Measurements from ENCODE around the gene MAOA. TPM values are rescaled to one million over a fixed set of nuclear protein-coding genes. Genes with fewer than 3 reads are reported as not detected.

MAOA gene
- total RNA-seq, 2 donors from 2014 or later: 111 to 174 TPM

DNA sequence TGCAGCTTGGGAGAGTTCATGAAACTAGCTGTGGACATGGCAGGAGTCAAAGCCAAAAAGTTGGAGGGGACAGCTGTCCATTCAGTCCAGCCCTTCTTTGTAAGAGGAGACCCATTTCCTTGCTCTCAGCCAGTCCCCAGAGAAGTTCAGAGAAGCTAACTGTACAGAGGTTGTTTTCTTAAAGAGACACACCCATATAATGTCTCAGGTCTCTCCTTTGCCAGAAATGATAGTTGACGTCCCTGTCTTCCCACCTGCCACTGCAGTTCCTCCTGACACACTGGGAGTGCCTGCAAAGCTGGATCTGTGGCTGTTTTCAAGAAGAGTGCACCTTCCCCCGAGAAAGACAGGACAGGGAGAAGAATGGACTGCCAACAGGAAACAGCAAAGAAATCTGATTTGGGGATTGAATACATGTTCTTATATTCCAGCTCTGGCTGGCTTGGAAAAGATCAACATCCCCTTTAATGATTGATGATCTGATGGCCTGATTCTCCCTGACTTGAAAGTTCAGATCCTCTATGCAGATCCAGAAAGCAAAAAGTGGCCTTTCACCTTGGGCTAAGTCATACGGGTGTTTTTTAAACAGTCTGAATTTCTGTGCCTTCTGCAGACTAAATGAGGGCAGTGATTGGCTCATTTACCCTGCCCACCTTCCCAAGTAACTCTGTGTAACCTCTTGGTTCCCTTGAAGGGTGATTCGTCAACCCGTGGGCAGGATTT lies 87.2 kb downstream of the MAOA start:
- DNase-seq (ENCODE audit: low spot score): no peak
- Histone ChIP-seq H3K4me1 (peaks cover 0 to 15% of the 10 kb centered on the region in 2 donors), H3K9me3 (no peaks in the 10 kb centered on the region), H3K27ac (peak overlapping the region; percentile 25 to 66), H3K4me3 (no peak overlapping the region), H3K27me3 (no peaks in the 10 kb centered on the region), H3K36me3 (peaks cover 16% of the 10 kb centered on the region)
- TF ChIP-seq, protein P1, sequence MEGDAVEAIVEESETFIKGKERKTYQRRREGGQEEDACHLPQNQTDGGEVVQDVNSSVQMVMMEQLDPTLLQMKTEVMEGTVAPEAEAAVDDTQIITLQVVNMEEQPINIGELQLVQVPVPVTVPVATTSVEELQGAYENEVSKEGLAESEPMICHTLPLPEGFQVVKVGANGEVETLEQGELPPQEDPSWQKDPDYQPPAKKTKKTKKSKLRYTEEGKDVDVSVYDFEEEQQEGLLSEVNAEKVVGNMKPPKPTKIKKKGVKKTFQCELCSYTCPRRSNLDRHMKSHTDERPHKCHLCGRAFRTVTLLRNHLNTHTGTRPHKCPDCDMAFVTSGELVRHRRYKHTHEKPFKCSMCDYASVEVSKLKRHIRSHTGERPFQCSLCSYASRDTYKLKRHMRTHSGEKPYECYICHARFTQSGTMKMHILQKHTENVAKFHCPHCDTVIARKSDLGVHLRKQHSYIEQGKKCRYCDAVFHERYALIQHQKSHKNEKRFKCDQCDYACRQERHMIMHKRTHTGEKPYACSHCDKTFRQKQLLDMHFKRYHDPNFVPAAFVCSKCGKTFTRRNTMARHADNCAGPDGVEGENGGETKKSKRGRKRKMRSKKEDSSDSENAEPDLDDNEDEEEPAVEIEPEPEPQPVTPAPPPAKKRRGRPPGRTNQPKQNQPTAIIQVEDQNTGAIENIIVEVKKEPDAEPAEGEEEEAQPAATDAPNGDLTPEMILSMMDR (IDR thresholded peaks at IDR 0.05): no peak

DNA sequence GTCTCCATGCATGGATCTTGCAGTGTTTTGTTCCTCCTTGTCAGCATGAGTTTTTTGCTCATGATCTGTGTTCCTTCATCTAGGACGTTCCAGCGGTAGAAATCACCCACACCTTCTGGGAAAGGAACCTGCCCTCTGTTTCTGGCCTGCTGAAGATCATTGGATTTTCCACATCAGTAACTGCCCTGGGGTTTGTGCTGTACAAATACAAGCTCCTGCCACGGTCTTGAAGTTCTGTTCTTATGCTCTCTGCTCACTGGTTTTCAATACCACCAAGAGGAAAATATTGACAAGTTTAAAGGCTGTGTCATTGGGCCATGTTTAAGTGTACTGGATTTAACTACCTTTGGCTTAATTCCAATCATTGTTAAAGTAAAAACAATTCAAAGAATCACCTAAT lies 88.2 kb downstream of the MAOA start:
- DNase-seq (ENCODE audit: low spot score): no peak
- Histone ChIP-seq H3K27ac (no peak overlapping the region), H3K36me3 (peaks cover 16% of the 10 kb centered on the region), H3K4me1 (peaks cover 0 to 15% of the 10 kb centered on the region in 2 donors), H3K27me3 (no peaks in the 10 kb centered on the region), H3K9me3 (no peaks in the 10 kb centered on the region), H3K4me3 (no peak overlapping the region)
- TF ChIP-seq, protein P1 (IDR thresholded peaks at IDR 0.05): no peak

DNA sequence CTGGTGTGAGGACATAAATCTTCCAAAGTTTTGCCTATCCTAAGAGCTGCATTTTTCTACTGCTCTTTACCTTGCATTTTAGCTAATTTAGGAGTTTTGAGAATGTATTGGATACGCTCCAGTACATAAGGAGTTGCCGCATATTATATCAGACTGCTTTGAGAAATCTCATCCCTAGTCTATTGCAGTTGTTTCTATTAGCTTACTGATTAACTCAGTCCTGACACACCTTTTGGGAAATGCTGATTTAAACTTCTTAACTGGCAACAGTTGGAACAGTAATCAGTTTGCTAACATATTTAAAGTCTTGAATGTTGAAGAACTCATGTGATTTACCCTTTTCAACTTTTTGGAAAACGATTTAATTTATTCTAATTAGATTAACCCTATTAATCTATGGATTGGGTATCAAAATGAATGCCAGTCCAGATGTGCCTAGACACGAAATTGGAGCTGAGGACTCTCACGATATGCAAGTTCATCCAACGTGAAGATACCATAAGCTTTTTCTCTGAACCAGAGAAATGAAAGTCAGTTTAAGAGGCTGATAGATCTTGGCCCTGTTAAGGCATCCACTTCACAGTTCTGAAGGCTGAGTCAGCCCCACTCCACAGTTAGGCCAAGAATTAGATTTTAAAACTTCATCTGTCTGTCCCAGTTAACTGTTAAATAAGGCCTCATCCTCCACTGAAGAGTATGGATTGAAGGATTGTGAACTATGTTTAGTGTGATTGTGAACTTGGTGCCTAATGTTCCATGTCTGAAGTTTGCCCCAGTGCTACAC lies 90.0 kb downstream of the MAOA start:
- no peak overlapping the region for H3K27ac ChIP-seq

DNA sequence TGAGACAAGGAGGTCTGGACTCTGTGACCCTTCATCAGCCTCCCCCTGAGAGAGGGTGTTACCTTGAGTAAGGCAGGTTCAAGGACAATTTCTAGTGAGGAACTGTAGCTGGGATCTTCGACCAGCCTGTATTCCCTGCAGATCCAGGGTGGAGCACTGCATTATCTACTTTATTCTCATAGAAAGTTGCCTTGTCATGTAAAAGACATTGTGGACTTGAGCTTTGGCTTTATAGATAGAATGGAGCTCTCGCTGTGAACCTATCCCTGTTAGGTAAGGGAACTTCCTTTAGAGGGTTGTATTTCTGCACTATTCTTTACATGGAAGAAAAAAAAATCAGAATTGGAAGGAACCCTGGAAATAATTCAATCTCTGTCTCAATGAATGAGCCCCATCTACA lies 91.4 kb downstream of the MAOA start:
- Histone ChIP-seq H3K4me1 (peaks cover 0 to 2% of the 10 kb centered on the region in 2 donors), H3K27me3 (no peaks in the 10 kb centered on the region), H3K27ac (no peak overlapping the region), H3K4me3 (no peak overlapping the region), H3K36me3 (peaks cover 16% of the 10 kb centered on the region), H3K9me3 (peaks cover 0 to 6% of the 10 kb centered on the region in 2 donors)
- TF ChIP-seq, protein P1 (IDR thresholded peaks at IDR 0.05): no peak
- DNase-seq (ENCODE audit: low spot score): no peak

More for the DNA sequence above, 90.0 kb downstream of the MAOA start:
- Histone ChIP-seq H3K36me3 (peaks cover 16% of the 10 kb centered on the region), H3K4me3 (no peak overlapping the region), H3K27me3 (no peaks in the 10 kb centered on the region), H3K9me3 (no peaks in the 10 kb centered on the region), H3K4me1 (peaks cover 0 to 14% of the 10 kb centered on the region in 2 donors)
- TF ChIP-seq, protein P1 (IDR thresholded peaks at IDR 0.05): no peak
- no peak for DNase-seq (ENCODE audit: low spot score)

DNA sequence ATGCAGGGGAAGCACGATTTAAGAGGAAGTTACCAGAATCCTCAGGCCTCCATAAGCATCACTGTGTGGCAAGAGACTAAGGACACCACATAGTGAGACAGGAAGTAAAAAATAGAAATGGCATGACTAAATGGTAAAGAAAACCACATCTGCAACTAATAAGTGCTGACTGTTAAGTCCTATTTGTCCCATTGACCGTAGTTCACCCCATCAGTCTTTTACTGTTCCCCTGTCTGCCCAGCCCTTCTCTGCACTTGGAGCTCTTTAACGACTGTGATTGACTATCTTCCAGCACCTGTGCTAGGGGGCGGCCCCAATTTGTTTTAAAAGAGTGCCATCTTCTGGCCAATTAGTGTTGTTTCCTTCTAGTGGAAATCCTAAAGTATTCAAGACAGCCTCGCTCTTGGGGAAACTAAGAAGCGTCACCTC lies 94.2 kb downstream of the MAOA start:
- Histone ChIP-seq H3K27ac (no peak overlapping the region), H3K4me1 (no peaks in the 10 kb centered on the region), H3K27me3 (no peaks in the 10 kb centered on the region), H3K36me3 (no peaks in the 10 kb centered on the region), H3K9me3 (peaks cover 0 to 6% of the 10 kb centered on the region in 2 donors), H3K4me3 (no peak overlapping the region)
- DNase-seq (ENCODE audit: low spot score): peak; percentile 69
- TF ChIP-seq, protein P1 (IDR thresholded peaks at IDR 0.05): peak in 1 of 2 donors; percentile 62

All from right atrium auricular region (tissue), 2 donors.